CD4-positive, alpha-beta T cell treated with Interleukin-6 at 100 ng/mL for 8 hours (primary cell): ENCODE measurements around the gene ROR1.

Experiments used
- DNase-seq: peaks from one replicate; pipeline ENCODE4 v3.0.0-alpha.2; 2020; ENCODE audit warnings: mixed read lengths, low spot score

The ROR1 gene

GRCh38 chr1:63937461-63938022 lies 163.7 kb downstream of the ROR1 start:
- no peak for DNase-seq

GRCh38 chr1:63940440-63940839 lies 166.6 kb downstream of the ROR1 start:
- DNase-seq = no peak

GRCh38 chr1:63943393-63943792 lies 169.6 kb downstream of the ROR1 start:
- no peak for DNase-seq

GRCh38 chr1:63945943-63946342 lies 172.1 kb downstream of the ROR1 start:
- no peak for DNase-seq

GRCh38 chr1:63946866-63947491 lies 173.2 kb downstream of the ROR1 start:
- no peak for DNase-seq

GRCh38 chr1:63947904-63948303 lies 174.1 kb downstream of the ROR1 start:
- no peak for DNase-seq

- DNase-seq = no peak
Observed at GRCh38 chr1:63950023-63950422, 176.2 kb downstream of the ROR1 start.

- no peak for DNase-seq
Observed at GRCh38 chr1:63951059-63951946, 177.5 kb downstream of the ROR1 start.

GRCh38 chr1:63954187-63954586 lies 180.4 kb downstream of the ROR1 start:
- DNase-seq = no peak

- no peak for DNase-seq
Observed at GRCh38 chr1:63955370-63956145, 181.7 kb downstream of the ROR1 start.

- no peak for DNase-seq
Observed at GRCh38 chr1:63958556-63958955, 184.7 kb downstream of the ROR1 start.

- DNase-seq = no peak
Observed at GRCh38 chr1:63960326-63960725, 186.5 kb downstream of the ROR1 start.

- no peak for DNase-seq
Observed at GRCh38 chr1:63966016-63966415, 192.2 kb downstream of the ROR1 start.

- no peak for DNase-seq
Observed at GRCh38 chr1:63967901-63968300, 194.1 kb downstream of the ROR1 start.

GRCh38 chr1:63968663-63969440 lies 195.0 kb downstream of the ROR1 start:
- DNase-seq = no peak

- no peak for DNase-seq
Observed at GRCh38 chr1:63969441-63969901, 195.7 kb downstream of the ROR1 start.

- DNase-seq = no peak
Observed at GRCh38 chr1:63971557-63971956, 197.7 kb downstream of the ROR1 start.

- DNase-seq = no peak
Observed at GRCh38 chr1:63973005-63973419, 199.2 kb downstream of the ROR1 start.

GRCh38 chr1:63974966-63975365 lies 201.1 kb downstream of the ROR1 start:
- no peak for DNase-seq

- no peak for DNase-seq
Observed at GRCh38 chr1:63975481-63975880, 201.7 kb downstream of the ROR1 start.

GRCh38 chr1:63976006-63976405 lies 202.2 kb downstream of the ROR1 start:
- DNase-seq = no peak
